Measurements from ENCODE around the gene OR10G7. TPM values are rescaled to one million over a fixed set of nuclear protein-coding genes. Genes with fewer than 3 reads are reported as not detected.

The OR10G7 gene
- total and polyA plus RNA-seq, 10 of the 15 experiments (the other 5 are each of a cell fraction or from before 2014, with no cell fraction given), result not detected

GRCh38 chr11:124080327-124081001, 39.3 kb upstream of the OR10G7 start (continued):
- TF ChIP-seq PRDM15 (CRISPR knock-in tag; IDR thresholded peaks at IDR 0.05) (no peak), ZBED1 (IDR thresholded peaks at IDR 0.05; ENCODE audit: borderline replicate concordance) (no peak), MTA3 (IDR thresholded peaks at IDR 0.05; ENCODE audit: borderline replicate concordance, low read length) (no peak), MAX (IDR thresholded peaks at IDR 0.05; ENCODE audit: low read depth, low read length) (no peak), GABPA (IDR thresholded peaks at IDR 0.05; ENCODE audit: low read depth) (no peak), ZNF24 (IDR thresholded peaks at IDR 0.05) (no peak), TCF7 (IDR thresholded peaks at IDR 0.05; ENCODE audit: borderline replicate concordance) (no peak), TBL1XR1 (IDR thresholded peaks at IDR 0.05; ENCODE audit: low read depth, low read length) (no peak)
- TF ChIP-seq, protein P1, sequence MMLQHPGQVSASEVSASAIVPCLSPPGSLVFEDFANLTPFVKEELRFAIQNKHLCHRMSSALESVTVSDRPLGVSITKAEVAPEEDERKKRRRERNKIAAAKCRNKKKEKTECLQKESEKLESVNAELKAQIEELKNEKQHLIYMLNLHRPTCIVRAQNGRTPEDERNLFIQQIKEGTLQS (IDR thresholded peaks at IDR 0.05; ENCODE audit: borderline replicate concordance, extremely low read depth, low read depth, low read length), result no peak
- TF ChIP-seq, protein P2, sequence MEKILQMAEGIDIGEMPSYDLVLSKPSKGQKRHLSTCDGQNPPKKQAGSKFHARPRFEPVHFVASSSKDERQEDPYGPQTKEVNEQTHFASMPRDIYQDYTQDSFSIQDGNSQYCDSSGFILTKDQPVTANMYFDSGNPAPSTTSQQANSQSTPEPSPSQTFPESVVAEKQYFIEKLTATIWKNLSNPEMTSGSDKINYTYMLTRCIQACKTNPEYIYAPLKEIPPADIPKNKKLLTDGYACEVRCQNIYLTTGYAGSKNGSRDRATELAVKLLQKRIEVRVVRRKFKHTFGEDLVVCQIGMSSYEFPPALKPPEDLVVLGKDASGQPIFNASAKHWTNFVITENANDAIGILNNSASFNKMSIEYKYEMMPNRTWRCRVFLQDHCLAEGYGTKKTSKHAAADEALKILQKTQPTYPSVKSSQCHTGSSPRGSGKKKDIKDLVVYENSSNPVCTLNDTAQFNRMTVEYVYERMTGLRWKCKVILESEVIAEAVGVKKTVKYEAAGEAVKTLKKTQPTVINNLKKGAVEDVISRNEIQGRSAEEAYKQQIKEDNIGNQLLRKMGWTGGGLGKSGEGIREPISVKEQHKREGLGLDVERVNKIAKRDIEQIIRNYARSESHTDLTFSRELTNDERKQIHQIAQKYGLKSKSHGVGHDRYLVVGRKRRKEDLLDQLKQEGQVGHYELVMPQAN (conservative IDR thresholded peaks at IDR 0.05), result no peak
